ENCODE results near the gene KIF4A. TPM values are rescaled to one million over a fixed set of nuclear protein-coding genes. Genes with fewer than 3 reads are reported as not detected.

Gene KIF4A
- total RNA-seq, 2 donors from 2014 or later, result 8.7 to 33.7 TPM

- Histone ChIP-seq H3K4me3 (no peak overlapping the region), H3K27me3 (peaks cover 20% of the 10 kb centered on the region), H3K27ac (no peak overlapping the region), H3K36me3 (no peaks in the 10 kb centered on the region), H3K9ac (ENCODE audit: low read depth in 2 of 2, low read length in 2 of 2) (no peak overlapping the region), H3K9me3 (no peaks in the 10 kb centered on the region), H3K4me1 (no peaks in the 10 kb centered on the region)
- no peak for TF ChIP-seq CTCF (IDR thresholded peaks at IDR 0.05)
- DNase-seq, result no peak
- intact Hi-C loops (cut with DNase I), result no loop called here
Observed at GRCh38 chrX:70444946-70445656, 155.2 kb downstream of the KIF4A start.

- no peak for TF ChIP-seq CTCF (IDR thresholded peaks at IDR 0.05)
- Histone ChIP-seq H3K4me1 (no peaks in the 10 kb centered on the region), H3K9ac (ENCODE audit: low read depth in 2 of 2, low read length in 2 of 2) (no peak overlapping the region), H3K27me3 (peaks cover 20% of the 10 kb centered on the region), H3K36me3 (no peaks in the 10 kb centered on the region), H3K4me3 (no peak overlapping the region), H3K9me3 (no peaks in the 10 kb centered on the region), H3K27ac (no peak overlapping the region)
- intact Hi-C loops (cut with DNase I), result no loop called here
- DNase-seq, result no peak
Observed at GRCh38 chrX:70445951-70446350, 156.0 kb downstream of the KIF4A start.

GRCh38 chrX:70446380-70447350, 156.8 kb downstream of the KIF4A start:
- no peak overlapping the region for H3K4me3 ChIP-seq
- no peak overlapping the region for H3K27ac ChIP-seq
- H3K9ac ChIP-seq (ENCODE audit: low read depth in 2 of 2, low read length in 2 of 2), result no peak overlapping the region
- H3K27me3 ChIP-seq, result peaks cover 20% of the 10 kb centered on the region
- no peaks in the 10 kb centered on the region for H3K4me1 ChIP-seq
- H3K9me3 ChIP-seq, result no peaks in the 10 kb centered on the region
- no peak for DNase-seq
- no peaks in the 10 kb centered on the region for H3K36me3 ChIP-seq
- TF ChIP-seq CTCF (IDR thresholded peaks at IDR 0.05), result no peak
- intact Hi-C loops (cut with DNase I), result no loop called here

- H3K9me3 ChIP-seq, result no peaks in the 10 kb centered on the region
- H3K36me3 ChIP-seq, result no peaks in the 10 kb centered on the region
- H3K27me3 ChIP-seq, result peaks cover 9% of the 10 kb centered on the region
- no peak overlapping the region for H3K27ac ChIP-seq
- no peak for TF ChIP-seq CTCF (IDR thresholded peaks at IDR 0.05)
- no peak overlapping the region for H3K4me3 ChIP-seq
- intact Hi-C loops (cut with DNase I), result no loop called here
- H3K4me1 ChIP-seq, result no peaks in the 10 kb centered on the region
- DNase-seq, result no peak
- no peak overlapping the region for H3K9ac ChIP-seq (ENCODE audit: low read depth in 2 of 2, low read length in 2 of 2)
Observed at GRCh38 chrX:70449457-70449966, 159.6 kb downstream of the KIF4A start.

GRCh38 chrX:70452143-70452733, 162.3 kb downstream of the KIF4A start:
- peak; percentile 49 for TF ChIP-seq CTCF (IDR thresholded peaks at IDR 0.05)
- H3K9me3 ChIP-seq, result no peaks in the 10 kb centered on the region
- peak overlapping the region; percentile 63 for H3K27ac ChIP-seq
- peak overlapping the region; percentile 36 for H3K4me3 ChIP-seq
- H3K9ac ChIP-seq (ENCODE audit: low read depth in 2 of 2, low read length in 2 of 2), result peak overlapping the region; percentile 64 to 73
- intact Hi-C loops (cut with DNase I), result loop anchor here (5.0 to 10.0 kb wide), 2 partner anchors 100 to 213 kb away; no protein-coding TSS in a partner anchor
- no peaks in the 10 kb centered on the region for H3K4me1 ChIP-seq
- H3K27me3 ChIP-seq, result no peaks in the 10 kb centered on the region
- DNase-seq, result peak; percentile 69
- no peaks in the 10 kb centered on the region for H3K36me3 ChIP-seq

Measured in colonic mucosa (tissue), 4 donors.